Endometrial microvascular endothelial cells (primary cell): ENCODE measurements around the gene MAN1A1. TPM values are rescaled to one million over a fixed set of nuclear protein-coding genes. Genes with fewer than 3 reads are reported as not detected.

ENCODE experiments used
- in situ Hi-C: cut with HindIII; loops from 2 replicates; pipeline ENCODE4 v1.10.0; 2017; ENCODE audit warnings: low sequenced_read_pairs, low pct_unique_long_range_greater_than_20kb; ENCODE audit errors: inconsistent ontology term
- total RNA-seq: library from RNA; depleted of rRNA; stranded (reverse); fragments of >200 nt; gene quantifications from one replicate; pipeline ENCODE4 v1.2.3, GENCODE V29; 2015; ENCODE audit errors: inconsistent ontology term

The MAN1A1 gene
- total RNA-seq, 1 donor from 2014 or later = 13.5 TPM

- in situ Hi-C loops = no loop called here
These were observed 19.8 kb downstream of the MAN1A1 start for GRCh38 chr6:119329794-119330180.

GRCh38 chr6:119328892-119329793, 20.4 kb downstream of the MAN1A1 start:
- in situ Hi-C loops = no loop called here

- in situ Hi-C loops = no loop called here
These were observed 21.3 kb downstream of the MAN1A1 start for GRCh38 chr6:119328254-119328653.

GRCh38 chr6:119327810-119328209, 21.8 kb downstream of the MAN1A1 start:
- in situ Hi-C loops = no loop called here

GRCh38 chr6:119326291-119327005, 23.1 kb downstream of the MAN1A1 start:
- in situ Hi-C loops = no loop called here

GRCh38 chr6:119325559-119326265, 23.8 kb downstream of the MAN1A1 start:
- in situ Hi-C loops = no loop called here

GRCh38 chr6:119324718-119325117, 24.8 kb downstream of the MAN1A1 start:
- in situ Hi-C loops = no loop called here

- in situ Hi-C loops = no loop called here
These were observed 25.6 kb downstream of the MAN1A1 start for GRCh38 chr6:119323931-119324330.

- in situ Hi-C loops = no loop called here
These were observed 26.1 kb downstream of the MAN1A1 start for GRCh38 chr6:119323478-119323877.

- in situ Hi-C loops = no loop called here
These were observed 26.7 kb downstream of the MAN1A1 start for GRCh38 chr6:119322715-119323350.

GRCh38 chr6:119322034-119322433, 27.5 kb downstream of the MAN1A1 start:
- in situ Hi-C loops = no loop called here

GRCh38 chr6:119319694-119320093, 29.9 kb downstream of the MAN1A1 start:
- in situ Hi-C loops = no loop called here

GRCh38 chr6:119318730-119319129, 30.8 kb downstream of the MAN1A1 start:
- in situ Hi-C loops = no loop called here

- in situ Hi-C loops = no loop called here
These were observed 31.4 kb downstream of the MAN1A1 start for GRCh38 chr6:119318176-119318575.

- in situ Hi-C loops = no loop called here
These were observed 32.6 kb downstream of the MAN1A1 start for GRCh38 chr6:119317007-119317406.

GRCh38 chr6:119314885-119315272, 34.7 kb downstream of the MAN1A1 start:
- in situ Hi-C loops = no loop called here

- in situ Hi-C loops = no loop called here
These were observed 35.4 kb downstream of the MAN1A1 start for GRCh38 chr6:119313937-119314884.

- in situ Hi-C loops = no loop called here
These were observed 36.7 kb downstream of the MAN1A1 start for GRCh38 chr6:119312875-119313338.
